Activated naive CD8-positive, alpha-beta T cell treated with anti-CD3 and anti-CD28 coated beads, Interleukin-2, amount 10 ng/mL, durations not matched to agents 7 days and 5 days (primary cell): ENCODE measurements around the gene TCERG1L. TPM values are rescaled to one million over a fixed set of nuclear protein-coding genes. Genes with fewer than 3 reads are reported as not detected.

Experiments
- ATAC-seq: fragments of 150-1000 bp; cut with Tn5 transposase; one replicate; pipeline ENCODE4 v1.10.0; 2021; ENCODE audit warnings: low read depth, moderate library complexity
- POLR2A ChIA-PET: fragments of 350-600 bp; sonication (Branson Sonifier 250); formaldehyde crosslinking; loops from one replicate; lab custom pipeline; 2021; ENCODE audit warnings: antibody characterized with exemption; lab: Charles Lee
- DNase-seq: peaks from one replicate; pipeline ENCODE4 v3.0.0; 2021
- H3K27ac Mint-ChIP-seq: one replicate; pipeline ENCODE4 v1.8.0; 2022; ENCODE audit warnings: mild to moderate bottlenecking, mixed read lengths
- H3K27me3 Mint-ChIP-seq: one replicate; pipeline ENCODE4 v1.8.0; 2022; ENCODE audit warnings: mild to moderate bottlenecking, moderate library complexity, mixed read lengths
- H3K36me3 Mint-ChIP-seq: one replicate; pipeline ENCODE4 v1.8.0; 2021; ENCODE audit warnings: mild to moderate bottlenecking, mixed read lengths
- H3K4me1 Mint-ChIP-seq: one replicate; pipeline ENCODE4 v1.8.0; 2021; ENCODE audit warnings: mixed read lengths
- H3K4me3 Mint-ChIP-seq: one replicate; pipeline ENCODE4 v1.8.0; 2022; ENCODE audit warnings: mild to moderate bottlenecking, moderate library complexity, mixed read lengths
- H3K9me3 Mint-ChIP-seq: one replicate; pipeline ENCODE4 v1.8.0; 2021; ENCODE audit warnings: mixed read lengths
- total RNA-seq, 2 experiments: library from RNA; stranded (reverse); gene quantifications; one replicate each; pipeline ENCODE4 v1.2.3, GENCODE V29; 2021

Gene TCERG1L
- total RNA-seq, 2 experiments from 2014 or later = 0.20 to 0.36 TPM

- POLR2A ChIA-PET = no interaction called here
- no peaks in the 10 kb centered on the region for H3K36me3 Mint-ChIP-seq
- H3K27ac Mint-ChIP-seq = no peak overlapping the region
- no peak for DNase-seq
- H3K4me3 Mint-ChIP-seq = no peak overlapping the region
- H3K4me1 Mint-ChIP-seq = no peaks in the 10 kb centered on the region
- H3K27me3 Mint-ChIP-seq = no peaks in the 10 kb centered on the region
- H3K9me3 Mint-ChIP-seq = no peaks in the 10 kb centered on the region
- ATAC-seq = no peak
Observed at GRCh38 chr10:131218811-131219583, 92.5 kb downstream of the TCERG1L start.

GRCh38 chr10:131216681-131217230, 94.8 kb downstream of the TCERG1L start:
- no peak for ATAC-seq
- H3K4me3 Mint-ChIP-seq = no peak overlapping the region
- POLR2A ChIA-PET = no interaction called here
- no peaks in the 10 kb centered on the region for H3K9me3 Mint-ChIP-seq
- no peaks in the 10 kb centered on the region for H3K27me3 Mint-ChIP-seq
- no peaks in the 10 kb centered on the region for H3K4me1 Mint-ChIP-seq
- no peak for DNase-seq
- H3K36me3 Mint-ChIP-seq = no peaks in the 10 kb centered on the region
- no peak overlapping the region for H3K27ac Mint-ChIP-seq

GRCh38 chr10:131215776-131216175, 95.7 kb downstream of the TCERG1L start:
- DNase-seq = no peak
- no peaks in the 10 kb centered on the region for H3K36me3 Mint-ChIP-seq

GRCh38 chr10:131214521-131215244, 96.8 kb downstream of the TCERG1L start:
- ATAC-seq (no peak), DNase-seq (no peak)
- no peak overlapping the region for H3K4me3 Mint-ChIP-seq
- H3K9me3 Mint-ChIP-seq = no peaks in the 10 kb centered on the region
- H3K27me3 Mint-ChIP-seq = no peaks in the 10 kb centered on the region
- no peaks in the 10 kb centered on the region for H3K4me1 Mint-ChIP-seq
- POLR2A ChIA-PET = no interaction called here
- no peaks in the 10 kb centered on the region for H3K36me3 Mint-ChIP-seq
- no peak overlapping the region for H3K27ac Mint-ChIP-seq

More at GRCh38 chr10:131215776-131216175, 95.7 kb downstream of the TCERG1L start:
- no peak for ATAC-seq
- Mint-ChIP-seq H3K9me3 (no peaks in the 10 kb centered on the region), H3K27me3 (no peaks in the 10 kb centered on the region), H3K4me3 (no peak overlapping the region), H3K4me1 (no peaks in the 10 kb centered on the region), H3K27ac (no peak overlapping the region)
- POLR2A ChIA-PET = no interaction called here

- no peaks in the 10 kb centered on the region for H3K4me1 Mint-ChIP-seq
- no peaks in the 10 kb centered on the region for H3K9me3 Mint-ChIP-seq
- no peak overlapping the region for H3K27ac Mint-ChIP-seq
- no peaks in the 10 kb centered on the region for H3K36me3 Mint-ChIP-seq
- ATAC-seq = no peak
- DNase-seq = no peak
- POLR2A ChIA-PET = no interaction called here
- no peaks in the 10 kb centered on the region for H3K27me3 Mint-ChIP-seq
- no peak overlapping the region for H3K4me3 Mint-ChIP-seq
Observed at GRCh38 chr10:131213741-131214505, 97.6 kb downstream of the TCERG1L start.

GRCh38 chr10:131212763-131213325, 98.7 kb downstream of the TCERG1L start:
- no peaks in the 10 kb centered on the region for H3K4me1 Mint-ChIP-seq
- no peaks in the 10 kb centered on the region for H3K27me3 Mint-ChIP-seq
- H3K36me3 Mint-ChIP-seq = no peaks in the 10 kb centered on the region
- ATAC-seq (no peak), DNase-seq (no peak)
- no peak overlapping the region for H3K27ac Mint-ChIP-seq
- no peak overlapping the region for H3K4me3 Mint-ChIP-seq
- POLR2A ChIA-PET = no interaction called here
- H3K9me3 Mint-ChIP-seq = no peaks in the 10 kb centered on the region

GRCh38 chr10:131211965-131212619, 99.4 kb downstream of the TCERG1L start:
- Mint-ChIP-seq H3K27ac (no peak overlapping the region), H3K36me3 (no peaks in the 10 kb centered on the region), H3K4me3 (no peak overlapping the region), H3K4me1 (no peaks in the 10 kb centered on the region), H3K9me3 (no peaks in the 10 kb centered on the region), H3K27me3 (no peaks in the 10 kb centered on the region)
- POLR2A ChIA-PET = no interaction called here
- DNase-seq (no peak), ATAC-seq (no peak)

- POLR2A ChIA-PET = no interaction called here
- Mint-ChIP-seq H3K27me3 (no peaks in the 10 kb centered on the region), H3K9me3 (no peaks in the 10 kb centered on the region), H3K4me1 (no peaks in the 10 kb centered on the region), H3K36me3 (no peaks in the 10 kb centered on the region), H3K4me3 (no peak overlapping the region), H3K27ac (no peak overlapping the region)
- DNase-seq = no peak
- ATAC-seq = no peak
Observed at GRCh38 chr10:131211559-131211958, 100.0 kb downstream of the TCERG1L start.

GRCh38 chr10:131211146-131211545, 100.4 kb downstream of the TCERG1L start:
- H3K9me3 Mint-ChIP-seq = no peaks in the 10 kb centered on the region
- ATAC-seq (no peak), DNase-seq (no peak)
- H3K4me3 Mint-ChIP-seq = no peak overlapping the region
- H3K36me3 Mint-ChIP-seq = no peaks in the 10 kb centered on the region
- no peak overlapping the region for H3K27ac Mint-ChIP-seq
- no peaks in the 10 kb centered on the region for H3K4me1 Mint-ChIP-seq
- POLR2A ChIA-PET = no interaction called here
- no peaks in the 10 kb centered on the region for H3K27me3 Mint-ChIP-seq

GRCh38 chr10:131210181-131210580, 101.3 kb downstream of the TCERG1L start:
- no peak overlapping the region for H3K4me3 Mint-ChIP-seq
- no peak overlapping the region for H3K27ac Mint-ChIP-seq
- POLR2A ChIA-PET = no interaction called here
- DNase-seq (no peak), ATAC-seq (no peak)
- H3K9me3 Mint-ChIP-seq = no peaks in the 10 kb centered on the region
- no peaks in the 10 kb centered on the region for H3K27me3 Mint-ChIP-seq
- no peaks in the 10 kb centered on the region for H3K36me3 Mint-ChIP-seq
- H3K4me1 Mint-ChIP-seq = no peaks in the 10 kb centered on the region

GRCh38 chr10:131207584-131208532, 103.7 kb downstream of the TCERG1L start:
- Mint-ChIP-seq H3K36me3 (no peaks in the 10 kb centered on the region), H3K4me3 (no peak overlapping the region), H3K27ac (no peak overlapping the region), H3K4me1 (no peaks in the 10 kb centered on the region), H3K9me3 (no peaks in the 10 kb centered on the region), H3K27me3 (no peaks in the 10 kb centered on the region)
- ATAC-seq = no peak
- POLR2A ChIA-PET = no interaction called here
- no peak for DNase-seq

GRCh38 chr10:131207176-131207575, 104.3 kb downstream of the TCERG1L start:
- POLR2A ChIA-PET = no interaction called here
- DNase-seq (no peak), ATAC-seq (no peak)
- H3K27ac Mint-ChIP-seq = no peak overlapping the region
- H3K9me3 Mint-ChIP-seq = no peaks in the 10 kb centered on the region
- H3K4me1 Mint-ChIP-seq = no peaks in the 10 kb centered on the region
- no peaks in the 10 kb centered on the region for H3K36me3 Mint-ChIP-seq
- no peaks in the 10 kb centered on the region for H3K27me3 Mint-ChIP-seq
- no peak overlapping the region for H3K4me3 Mint-ChIP-seq
